HFF-Myc (cell line): Measurements from ENCODE around the gene CACNA1E.

Experiments
- DNase-seq: peaks from one replicate; pipeline ENCODE4 v3.0.0-alpha.2; 2011; ENCODE audit warnings: low read depth; ENCODE audit errors: extremely low read depth
- H3K4me3 ChIP-seq: replicated peaks from 2 replicates; pipeline ENCODE4 v1.5.1; 2011; ENCODE audit warnings: low read depth, mild to moderate bottlenecking, control low read depth, low read length
- CTCF ChIP-seq: IDR thresholded peaks from 2 replicates; pipeline ENCODE4 v1.5.1; 2012; ENCODE audit warnings: mild to moderate bottlenecking, low read depth, low read length, control low read depth; ENCODE audit errors: missing control alignments

CACNA1E gene

DNA sequence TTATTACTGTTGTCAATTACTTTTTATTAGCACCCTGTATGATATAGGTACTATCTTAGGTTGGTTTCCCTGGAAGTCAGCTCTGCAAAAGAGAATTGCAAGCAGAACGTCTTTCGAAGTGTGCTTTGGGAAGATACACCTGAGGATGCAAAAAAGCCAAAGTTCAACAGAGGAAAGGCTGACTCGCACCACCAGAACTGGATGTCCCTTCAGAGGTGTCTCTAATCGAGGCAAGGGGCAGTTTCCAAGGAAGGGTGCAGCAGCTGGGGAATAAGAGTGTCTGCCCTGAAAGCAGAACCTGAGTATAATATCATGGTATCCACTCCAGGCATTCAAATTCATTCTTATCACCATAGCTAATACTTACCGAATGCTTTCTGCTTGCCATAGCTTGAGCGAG lies 149.6 kb downstream of the CACNA1E start:
- no peak for DNase-seq
- no peak overlapping the region for H3K4me3 ChIP-seq
- TF ChIP-seq CTCF: no peak

DNA sequence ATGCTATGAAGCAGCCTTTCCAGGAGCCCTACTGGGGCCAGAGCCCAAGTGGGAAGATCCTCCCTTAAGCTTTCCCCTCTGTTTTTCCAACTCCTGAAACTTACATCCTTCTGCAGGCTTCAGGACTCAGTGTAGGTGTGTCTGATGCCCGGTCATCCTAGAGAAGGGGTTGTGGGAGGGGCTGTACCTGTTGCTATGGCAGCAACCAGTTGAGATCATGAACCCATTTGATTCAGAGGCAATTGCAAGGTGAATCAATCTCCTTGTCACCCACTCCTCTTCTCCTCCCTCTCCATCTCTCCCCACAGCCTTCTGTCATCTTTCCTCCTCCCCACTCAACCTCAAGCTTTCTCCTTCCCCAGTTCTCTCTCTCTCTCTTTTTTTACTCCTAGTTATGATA lies 151.8 kb downstream of the CACNA1E start:
- H3K4me3 ChIP-seq: no peak overlapping the region
- no peak for DNase-seq
- no peak for TF ChIP-seq CTCF

- no peak for TF ChIP-seq CTCF
- DNase-seq: no peak
- H3K4me3 ChIP-seq: no peak overlapping the region
Measured at GRCh38 chr1:181637998-181638397, 154.7 kb downstream of the CACNA1E start.

- no peak for DNase-seq
- no peak for TF ChIP-seq CTCF
- no peak overlapping the region for H3K4me3 ChIP-seq
Measured at GRCh38 chr1:181640956-181641355, 157.6 kb downstream of the CACNA1E start.

GRCh38 chr1:181643631-181644030 lies 160.3 kb downstream of the CACNA1E start:
- no peak for DNase-seq
- H3K4me3 ChIP-seq: no peak overlapping the region
- TF ChIP-seq CTCF: no peak

- TF ChIP-seq CTCF: no peak
- DNase-seq: no peak
- no peak overlapping the region for H3K4me3 ChIP-seq
Measured at GRCh38 chr1:181645171-181645570, 161.9 kb downstream of the CACNA1E start.

GRCh38 chr1:181646710-181647109 lies 163.4 kb downstream of the CACNA1E start:
- DNase-seq: no peak
- TF ChIP-seq CTCF: no peak

More at GRCh38 chr1:181646710-181647109, 163.4 kb downstream of the CACNA1E start:
- no peak overlapping the region for H3K4me3 ChIP-seq
